GM12872 (cell line): Measurements from ENCODE around the gene KLHL29.

Experiments
- CTCF ChIP-seq: IDR thresholded peaks from 3 replicates; pipeline ENCODE4 v1.5.1; 2011; ENCODE audit warnings: low read depth, mild to moderate bottlenecking, low read length, moderate library complexity; ENCODE audit not compliant: insufficient read depth

The KLHL29 gene

GRCh38 chr2:23452372-23452771 is 67.4 kb downstream of the KLHL29 start:
- no peak for TF ChIP-seq CTCF

GRCh38 chr2:23452853-23453420 is 68.0 kb downstream of the KLHL29 start:
- TF ChIP-seq CTCF = no peak

GRCh38 chr2:23453432-23453831 is 68.5 kb downstream of the KLHL29 start:
- no peak for TF ChIP-seq CTCF

GRCh38 chr2:23453836-23454460 is 69.0 kb downstream of the KLHL29 start:
- TF ChIP-seq CTCF = no peak

GRCh38 chr2:23454501-23455120 is 69.6 kb downstream of the KLHL29 start:
- TF ChIP-seq CTCF = no peak

GRCh38 chr2:23456396-23456795 is 71.4 kb downstream of the KLHL29 start:
- no peak for TF ChIP-seq CTCF

GRCh38 chr2:23456881-23457760 is 72.1 kb downstream of the KLHL29 start:
- TF ChIP-seq CTCF = no peak
